NCI-H146 treated with DMSO at 0.1 percent for 48 hours (cell line): Measurements from ENCODE around the gene CYB5R3.
"Not testable (repeated sequence)": the region's sequence is repeated elsewhere in the genome, so short reads cannot be mapped to it uniquely, and the experiment has no call there.

Source experiments
- DNase-seq: peaks from one replicate; lab custom pipeline; 2025; ENCODE audit not compliant: unreplicated experiment; lab: John Stamatoyannopoulos, UW

CYB5R3 gene

GRCh38 chr22:42575996-42576574 lies 73.1 kb downstream of the CYB5R3 start:
- not testable (repeated sequence) for DNase-seq

- not testable (repeated sequence) for DNase-seq
Measured at GRCh38 chr22:42574468-42574867, 74.7 kb downstream of the CYB5R3 start.

- DNase-seq: not testable (repeated sequence)
Measured at GRCh38 chr22:42574046-42574445, 75.1 kb downstream of the CYB5R3 start.

GRCh38 chr22:42571068-42571467 lies 78.1 kb downstream of the CYB5R3 start:
- not testable (repeated sequence) for DNase-seq

- DNase-seq: not testable (repeated sequence)
Measured at GRCh38 chr22:42570580-42570979, 78.6 kb downstream of the CYB5R3 start.

- DNase-seq: not testable (repeated sequence)
Measured at GRCh38 chr22:42567950-42568349, 81.2 kb downstream of the CYB5R3 start.
